Inflammatory macrophage treated with lipopolysaccharide for 4 hours (primary cell): ENCODE data around the gene PCDHA3.
"Not testable (repeated sequence)": the region's sequence is repeated elsewhere in the genome, so short reads cannot be mapped to it uniquely, and the experiment has no call there.

Source experiments
- DNase-seq: peaks from one replicate; pipeline ENCODE4 v3.0.0-alpha.2; 2020

The PCDHA3 gene

DNA sequence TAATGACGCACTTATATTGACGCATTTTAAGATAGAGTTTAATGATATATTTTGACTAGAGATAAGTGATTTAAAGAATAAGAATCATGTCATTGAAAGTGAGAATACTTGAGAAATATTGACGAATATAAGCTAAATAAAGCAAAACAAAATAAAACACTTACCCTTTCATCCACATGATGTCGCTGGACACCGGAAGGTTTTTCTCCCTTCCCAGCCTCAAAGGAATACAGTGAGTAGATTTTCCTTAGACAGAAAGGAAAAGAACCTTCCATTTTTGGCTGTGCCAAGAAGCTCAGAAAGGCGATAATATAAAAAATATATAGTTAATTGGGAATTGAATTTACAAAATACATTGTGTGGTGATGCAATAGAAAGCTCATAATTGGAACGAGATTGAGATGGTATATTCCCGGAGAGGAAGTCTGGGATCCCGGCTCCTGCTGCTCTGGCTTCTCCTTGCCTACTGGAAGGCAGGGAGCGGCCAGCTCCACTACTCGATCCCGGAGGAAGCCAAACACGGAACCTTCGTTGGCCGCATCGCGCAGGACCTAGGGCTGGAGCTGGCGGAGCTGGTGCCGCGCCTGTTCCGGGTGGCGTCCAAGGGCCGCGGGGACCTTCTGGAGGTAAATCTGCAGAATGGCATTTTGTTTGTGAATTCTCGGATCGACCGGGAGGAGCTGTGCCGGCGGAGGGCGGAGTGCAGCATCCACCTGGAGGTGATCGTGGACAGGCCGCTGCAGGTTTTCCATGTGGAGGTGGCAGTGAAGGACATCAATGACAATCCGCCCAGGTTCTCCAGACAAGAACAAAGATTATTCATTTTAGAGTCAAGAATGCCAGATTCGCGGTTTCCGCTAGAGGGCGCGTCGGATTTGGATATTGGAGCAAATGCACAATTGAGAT is 20.8 kb downstream of the PCDHA3 start, which contains the start of gene PCDHA5:
Gene PCDHA5 (plus strand): TSS at position 239 of the 906 bp plus-strand sequence.
- DNase-seq, result no peak

DNA sequence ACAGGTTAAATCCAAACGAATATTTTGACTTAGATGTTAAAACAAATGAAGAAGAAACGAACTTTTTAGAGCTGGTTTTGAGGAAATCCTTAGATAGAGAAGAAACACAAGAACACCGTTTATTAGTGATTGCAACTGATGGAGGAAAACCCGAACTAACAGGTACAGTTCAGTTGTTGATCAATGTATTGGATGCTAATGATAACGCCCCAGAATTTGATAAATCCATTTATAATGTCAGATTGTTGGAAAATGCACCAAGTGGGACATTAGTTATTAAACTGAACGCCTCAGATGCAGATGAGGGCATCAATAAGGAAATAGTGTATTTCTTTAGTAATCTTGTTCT is 21.4 kb downstream of the PCDHA3 start:
- no peak for DNase-seq

DNA sequence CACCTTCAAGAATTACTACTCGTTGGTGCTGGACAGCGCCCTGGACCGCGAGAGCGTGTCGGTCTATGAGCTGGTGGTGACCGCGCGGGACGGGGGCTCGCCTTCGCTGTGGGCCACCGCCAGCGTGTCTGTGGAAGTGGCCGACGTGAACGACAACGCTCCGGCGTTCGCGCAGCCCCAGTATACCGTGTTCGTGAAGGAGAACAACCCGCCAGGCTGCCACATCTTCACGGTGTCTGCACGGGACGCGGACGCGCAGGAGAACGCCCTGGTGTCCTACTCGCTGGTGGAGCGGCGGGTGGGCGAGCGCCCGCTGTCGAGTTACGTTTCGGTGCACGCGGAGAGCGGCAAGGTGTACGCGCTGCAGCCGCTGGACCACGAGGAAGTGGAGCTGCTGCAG is 22.1 kb downstream of the PCDHA3 start:
- not testable (repeated sequence) for DNase-seq

- DNase-seq, result no peak
Observed at GRCh38 chr5:140823475-140823874, 22.6 kb downstream of the PCDHA3 start.

- DNase-seq, result no peak
Observed at GRCh38 chr5:140827704-140828361, 27.0 kb downstream of the PCDHA3 start, which contains the start of gene PCDHA6. PCDHA6 (plus strand) TSS chr5:140827960; CDS start chr5:140828092, 132 bp downstream.

GRCh38 chr5:140828362-140828737 is 27.5 kb downstream of the PCDHA3 start:
- DNase-seq, result no peak

GRCh38 chr5:140829511-140830501 is 28.9 kb downstream of the PCDHA3 start:
- DNase-seq, result not testable (repeated sequence)

- no peak for DNase-seq
Observed at GRCh38 chr5:140833993-140834392, 33.1 kb downstream of the PCDHA3 start, which contains the start of gene PCDHA7. PCDHA7 (plus strand) TSS chr5:140834269; CDS start chr5:140834384, 115 bp downstream.

GRCh38 chr5:140834439-140835008 is 33.7 kb downstream of the PCDHA3 start:
- DNase-seq, result not testable (repeated sequence)

GRCh38 chr5:140835622-140836510 is 35.0 kb downstream of the PCDHA3 start:
- no peak for DNase-seq

- no peak for DNase-seq
Observed at GRCh38 chr5:140840978-140841962, 40.4 kb downstream of the PCDHA3 start, which contains the start of gene PCDHA8. PCDHA8 (plus strand) TSS chr5:140841187; CDS start chr5:140841322, 135 bp downstream.

DNA sequence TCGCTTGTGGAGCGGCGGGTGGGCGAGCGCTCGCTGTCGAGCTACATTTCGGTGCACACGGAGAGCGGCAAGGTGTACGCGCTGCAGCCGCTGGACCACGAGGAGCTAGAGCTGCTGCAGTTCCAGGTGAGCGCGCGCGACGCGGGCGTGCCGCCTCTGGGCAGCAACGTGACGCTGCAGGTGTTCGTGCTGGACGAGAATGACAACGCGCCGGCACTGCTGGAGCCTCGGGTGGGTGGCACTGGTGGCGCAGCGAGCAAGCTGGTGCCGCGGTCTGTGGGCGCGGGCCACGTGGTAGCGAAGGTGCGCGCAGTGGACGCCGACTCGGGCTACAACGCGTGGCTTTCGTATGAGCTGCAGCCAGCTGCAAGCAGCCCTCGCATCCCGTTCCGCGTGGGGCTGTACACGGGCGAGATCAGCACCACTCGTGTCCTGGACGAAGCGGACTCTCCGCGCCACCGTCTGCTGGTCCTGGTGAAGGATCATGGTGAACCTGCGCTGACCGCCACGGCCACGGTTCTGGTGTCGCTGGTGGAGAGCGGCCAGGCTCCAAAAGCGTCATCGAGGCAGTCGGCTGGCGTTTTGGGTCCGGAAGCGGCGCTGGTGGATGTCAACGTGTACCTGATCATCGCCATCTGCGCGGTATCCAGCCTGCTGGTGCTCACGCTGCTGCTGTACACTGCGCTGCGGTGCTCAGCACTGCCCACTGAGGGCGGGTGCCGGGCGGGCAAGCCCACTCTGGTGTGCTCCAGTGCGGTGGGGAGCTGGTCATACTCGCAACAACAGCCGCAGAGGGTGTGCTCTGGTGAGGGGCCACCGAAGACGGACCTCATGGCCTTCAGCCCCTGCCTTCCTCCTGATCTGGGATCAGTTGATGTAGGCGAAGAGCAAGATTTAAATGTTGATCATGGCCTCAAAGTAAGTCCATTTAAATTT is 42.2 kb downstream of the PCDHA3 start:
- no peak for DNase-seq

- DNase-seq, result not testable (repeated sequence)
Observed at GRCh38 chr5:140848139-140849102, 47.6 kb downstream of the PCDHA3 start, which contains the start of gene PCDHA9. PCDHA9 (plus strand) TSS chr5:140848382; CDS start chr5:140848496, 114 bp downstream.

DNA sequence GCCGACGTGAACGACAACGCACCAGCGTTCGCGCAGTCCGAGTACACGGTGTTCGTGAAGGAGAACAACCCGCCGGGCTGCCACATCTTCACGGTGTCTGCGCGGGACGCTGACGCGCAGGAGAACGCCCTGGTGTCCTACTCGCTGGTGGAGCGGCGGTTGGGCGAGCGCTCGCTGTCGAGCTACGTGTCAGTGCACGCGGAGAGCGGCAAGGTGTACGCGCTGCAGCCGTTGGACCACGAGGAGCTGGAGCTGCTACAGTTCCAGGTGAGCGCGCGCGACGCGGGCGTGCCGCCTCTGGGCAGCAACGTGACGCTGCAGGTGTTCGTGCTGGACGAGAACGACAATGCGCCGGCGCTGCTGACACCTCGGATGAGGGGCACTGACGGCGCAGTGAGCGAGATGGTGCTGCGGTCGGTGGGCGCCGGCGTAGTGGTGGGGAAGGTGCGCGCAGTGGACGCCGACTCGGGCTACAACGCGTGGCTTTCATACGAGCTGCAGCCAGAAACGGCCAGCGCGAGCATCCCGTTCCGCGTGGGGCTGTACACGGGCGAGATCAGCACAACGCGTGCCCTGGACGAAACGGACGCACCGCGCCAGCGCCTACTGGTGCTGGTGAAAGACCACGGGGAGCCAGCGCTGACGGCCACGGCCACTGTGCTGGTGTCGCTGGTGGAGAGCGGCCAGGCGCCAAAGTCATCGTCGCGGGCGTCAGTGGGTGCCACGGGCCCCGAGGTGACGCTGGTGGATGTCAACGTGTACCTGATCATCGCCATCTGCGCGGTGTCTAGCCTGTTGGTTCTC is 49.2 kb downstream of the PCDHA3 start:
- not testable (repeated sequence) for DNase-seq
